Lung microvascular endothelial cell (primary cell): ENCODE measurements around the gene RO60. TPM values are rescaled to one million over a fixed set of nuclear protein-coding genes. Genes with fewer than 3 reads are reported as not detected.

Experiments used
- DNase-seq, 2 donors: peaks; one replicate each; pipeline versions ENCODE4 v3.0.0 to v3.0.0-alpha.2; 2010; ENCODE audit warnings: low read depth in 2 of 2
- total RNA-seq: library from RNA; depleted of rRNA; stranded (reverse); fragments of >200 nt; gene quantifications from 2 replicates; pipeline ENCODE4 v1.2.1, GENCODE V29; 2014

The RO60 gene
- total RNA-seq, 1 donor from 2014 or later: 154 TPM

DNA sequence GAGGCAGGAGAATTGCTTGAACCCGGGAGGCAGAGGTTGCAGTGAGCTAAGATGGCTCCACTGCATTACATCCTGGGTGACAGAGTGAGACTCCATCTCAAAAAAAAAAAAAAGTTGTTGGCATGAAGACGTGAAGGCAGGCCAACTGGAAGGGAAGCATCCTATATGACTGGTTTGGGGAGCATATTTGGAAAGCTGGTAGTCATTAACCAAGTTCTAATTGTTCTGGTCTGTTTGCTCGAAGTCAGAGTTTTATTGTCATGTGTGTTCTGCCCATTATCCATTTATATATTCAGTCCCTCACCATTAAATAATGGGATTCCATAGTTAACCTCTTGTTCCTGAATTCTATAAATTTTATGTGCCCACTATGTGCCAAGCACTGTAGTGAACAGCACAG, 49.1 kb downstream of the RO60 start:
- DNase-seq: no peak

Other genes starting within 250 kb of the RO60 start
- 12.4 and 12.9 TPM in 2 replicates for gene UCHL5, start 252 bp upstream of the RO60 start, total RNA-seq
- 3.7 and 6.7 TPM in 2 replicates for gene GLRX2, start 45.8 kb downstream of the RO60 start, total RNA-seq
- gene CDC73, start 62.4 kb downstream of the RO60 start, total RNA-seq: 8.9 and 12.9 TPM in 2 replicates
- gene B3GALT2, start 127.0 kb downstream of the RO60 start, total RNA-seq: 3.7 and 5.0 TPM in 2 replicates